ENCODE results near the gene ACOT7.
A peak's percentile ranks its signal among the peaks of the same experiment; 100 is the strongest.

The ACOT7 gene

DNA sequence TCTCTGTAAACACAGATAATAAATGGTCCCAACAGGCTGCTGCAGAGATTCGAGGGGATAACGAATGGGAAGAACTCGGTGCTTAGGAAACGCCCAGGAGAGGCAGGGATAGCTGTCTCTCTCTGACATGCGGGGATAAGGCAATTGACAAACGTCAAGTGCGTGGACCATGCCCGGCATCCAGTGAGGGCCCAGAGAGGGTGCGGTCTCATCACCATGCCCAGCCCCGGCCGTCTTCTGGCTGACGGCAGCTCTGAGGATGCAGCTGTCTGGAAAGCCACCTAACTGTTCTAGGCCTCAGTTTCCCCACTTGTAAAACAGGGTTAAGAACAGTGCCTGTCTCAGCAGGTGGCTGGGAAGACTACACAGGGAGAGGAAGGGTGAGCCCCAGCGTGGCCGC, 48.1 kb downstream of the ACOT7 start:
- H3K9ac ChIP-seq (ENCODE audit: low read length), result no peak overlapping the region
- H3K36me3 ChIP-seq (ENCODE audit: insufficient read depth, low read length), result no peaks in the 10 kb centered on the region
- no peak overlapping the region for H3K27ac ChIP-seq (ENCODE audit: low read depth, low read length)
- H3K4me3 ChIP-seq (ENCODE audit: low read depth in 1 of 2, low read length in 2 of 2), result no peak overlapping the region
- peaks cover 7% of the 10 kb centered on the region for H3K4me1 ChIP-seq (ENCODE audit: insufficient read depth, low read length)
- no peaks in the 10 kb centered on the region for H3K27me3 ChIP-seq (ENCODE audit: control insufficient read depth in 1 of 2, insufficient read depth in 2 of 2, low read length in 2 of 2)
- no peaks in the 10 kb centered on the region for H3K9me3 ChIP-seq (ENCODE audit: low read length)

DNA sequence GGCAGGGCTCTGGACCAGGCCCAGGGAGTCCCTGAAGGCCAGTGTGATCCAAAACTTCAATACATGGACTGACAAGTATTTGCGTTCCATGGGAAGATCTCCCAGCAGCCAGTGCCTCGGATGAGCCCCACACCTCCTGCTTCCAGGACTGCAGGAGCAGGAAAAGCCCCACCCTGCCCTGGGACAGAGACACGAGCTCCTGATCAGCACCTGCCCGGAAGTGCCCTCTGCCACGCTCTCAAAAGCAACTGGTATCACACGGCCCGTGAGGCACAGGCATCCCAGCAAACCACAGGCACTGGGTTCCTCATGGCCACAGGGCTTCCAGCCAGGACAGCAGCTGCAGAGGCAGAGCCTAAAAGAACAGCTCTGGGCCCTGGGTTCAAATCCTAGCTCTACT, 48.6 kb downstream of the ACOT7 start:
- no peaks in the 10 kb centered on the region for H3K36me3 ChIP-seq (ENCODE audit: insufficient read depth, low read length)

DNA sequence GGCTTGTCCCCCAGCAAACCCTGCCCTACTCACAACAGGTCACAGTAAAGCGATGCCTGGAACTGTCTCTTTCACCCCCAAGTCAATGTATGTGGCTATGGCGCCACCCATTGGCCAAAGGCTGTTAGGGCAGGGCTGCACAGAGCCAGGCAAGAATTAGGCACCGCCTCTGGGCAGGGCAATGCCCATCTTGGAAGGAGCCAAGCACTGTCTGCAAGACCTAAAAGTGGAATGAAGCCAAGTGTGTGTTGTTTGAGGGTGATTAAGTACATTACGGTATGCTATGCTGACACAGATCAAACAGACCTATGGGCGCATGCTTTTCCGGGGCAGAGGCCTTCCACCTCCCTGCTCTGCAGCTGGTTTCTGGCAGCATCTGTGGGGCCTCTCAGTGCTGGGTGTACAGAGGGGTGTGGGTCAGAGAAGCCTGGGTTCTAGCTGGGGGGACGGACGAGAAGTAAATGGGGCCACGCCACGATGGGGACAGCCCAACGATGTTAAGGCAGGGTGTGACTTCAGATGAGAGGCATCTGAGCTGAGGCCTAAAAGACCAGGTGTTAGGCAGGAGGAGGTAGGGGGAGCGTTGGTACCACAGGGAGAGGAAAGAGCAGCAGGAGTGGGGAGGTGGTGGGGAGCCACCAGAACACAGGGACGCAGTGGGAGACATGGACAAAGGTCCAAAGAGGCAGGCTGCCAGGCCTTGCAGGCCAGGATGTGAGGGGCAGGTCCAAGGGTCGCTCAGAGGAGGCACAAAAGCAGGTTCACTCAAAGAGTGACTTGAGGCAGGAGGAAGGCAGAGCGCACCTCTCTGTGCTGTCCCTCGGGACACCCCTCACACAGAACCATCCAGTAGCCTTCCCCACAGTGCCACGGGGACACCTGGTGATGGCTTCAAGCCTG, 49.8 kb downstream of the ACOT7 start:
- Histone ChIP-seq H3K36me3 (ENCODE audit: insufficient read depth, low read length) (no peaks in the 10 kb centered on the region), H3K4me1 (ENCODE audit: insufficient read depth, low read length) (peaks cover 3% of the 10 kb centered on the region), H3K4me3 (ENCODE audit: low read depth in 1 of 2, low read length in 2 of 2) (no peak overlapping the region), H3K9me3 (ENCODE audit: low read length) (no peaks in the 10 kb centered on the region), H3K27ac (ENCODE audit: low read depth, low read length) (no peak overlapping the region), H3K9ac (ENCODE audit: low read length) (no peak overlapping the region), H3K27me3 (ENCODE audit: control insufficient read depth in 1 of 2, insufficient read depth in 2 of 2, low read length in 2 of 2) (no peaks in the 10 kb centered on the region)

More for the DNA sequence above, 48.6 kb downstream of the ACOT7 start:
- H3K27me3 ChIP-seq (ENCODE audit: control insufficient read depth in 1 of 2, insufficient read depth in 2 of 2, low read length in 2 of 2), result no peaks in the 10 kb centered on the region
- H3K4me3 ChIP-seq (ENCODE audit: low read depth in 1 of 2, low read length in 2 of 2), result no peak overlapping the region
- H3K9me3 ChIP-seq (ENCODE audit: low read length), result no peaks in the 10 kb centered on the region
- peaks cover 3% of the 10 kb centered on the region for H3K4me1 ChIP-seq (ENCODE audit: insufficient read depth, low read length)
- no peak overlapping the region for H3K27ac ChIP-seq (ENCODE audit: low read depth, low read length)
- no peak overlapping the region for H3K9ac ChIP-seq (ENCODE audit: low read length)

DNA sequence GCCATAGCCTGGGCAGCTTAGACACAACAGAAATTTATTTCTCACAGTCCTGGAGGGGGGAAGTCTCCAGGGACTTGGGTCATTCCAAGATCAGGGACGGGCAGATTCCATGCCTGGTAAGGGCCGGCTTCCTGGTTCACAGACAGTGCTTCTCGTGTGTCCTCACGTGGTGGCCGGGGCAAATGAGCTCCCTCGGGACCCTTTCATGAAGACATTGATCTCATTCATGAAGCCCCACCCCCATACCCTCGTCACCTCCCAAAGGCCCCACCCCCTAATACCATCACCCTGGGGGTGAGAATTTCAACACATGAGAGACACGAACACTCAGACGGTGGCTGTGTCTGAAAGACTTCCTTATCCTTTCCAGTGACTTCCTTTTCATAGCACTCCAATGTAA, 51.5 kb downstream of the ACOT7 start:
- H3K4me1 ChIP-seq (ENCODE audit: insufficient read depth, low read length), result peaks cover 3% of the 10 kb centered on the region
- H3K27ac ChIP-seq (ENCODE audit: low read depth, low read length), result no peak overlapping the region
- no peaks in the 10 kb centered on the region for H3K36me3 ChIP-seq (ENCODE audit: insufficient read depth, low read length)
- no peaks in the 10 kb centered on the region for H3K9me3 ChIP-seq (ENCODE audit: low read length)
- H3K4me3 ChIP-seq (ENCODE audit: low read depth in 1 of 2, low read length in 2 of 2), result no peak overlapping the region
- H3K9ac ChIP-seq (ENCODE audit: low read length), result no peak overlapping the region
- H3K27me3 ChIP-seq (ENCODE audit: control insufficient read depth in 1 of 2, insufficient read depth in 2 of 2, low read length in 2 of 2), result no peaks in the 10 kb centered on the region

DNA sequence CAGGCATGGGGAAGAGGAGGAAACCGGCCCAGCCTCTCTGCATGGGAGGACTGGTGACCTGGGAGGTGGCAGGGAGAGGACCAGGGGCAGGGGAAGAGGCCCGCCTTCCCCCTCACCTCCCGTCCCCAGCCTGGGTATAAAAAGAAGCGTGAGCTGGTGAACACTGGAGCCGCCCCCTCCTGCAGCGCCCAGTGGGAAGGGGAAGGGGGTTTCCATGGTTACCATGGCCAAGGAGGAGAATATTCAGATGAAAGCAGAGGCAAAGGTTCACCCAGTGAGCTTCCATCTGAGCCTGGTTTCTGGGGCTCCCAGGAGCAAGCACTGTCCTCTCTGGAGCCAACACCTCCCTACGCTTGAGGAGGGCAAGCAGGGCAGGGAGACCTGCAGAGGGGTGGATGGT, 54.9 kb downstream of the ACOT7 start:
- no peak overlapping the region for H3K4me3 ChIP-seq (ENCODE audit: low read depth in 1 of 2, low read length in 2 of 2)
- H3K9ac ChIP-seq (ENCODE audit: low read length), result no peak overlapping the region
- no peaks in the 10 kb centered on the region for H3K36me3 ChIP-seq (ENCODE audit: insufficient read depth, low read length)
- peaks cover 2% of the 10 kb centered on the region for H3K4me1 ChIP-seq (ENCODE audit: insufficient read depth, low read length)
- no peaks in the 10 kb centered on the region for H3K9me3 ChIP-seq (ENCODE audit: low read length)
- H3K27ac ChIP-seq (ENCODE audit: low read depth, low read length), result no peak overlapping the region
- no peaks in the 10 kb centered on the region for H3K27me3 ChIP-seq (ENCODE audit: control insufficient read depth in 1 of 2, insufficient read depth in 2 of 2, low read length in 2 of 2)

DNA sequence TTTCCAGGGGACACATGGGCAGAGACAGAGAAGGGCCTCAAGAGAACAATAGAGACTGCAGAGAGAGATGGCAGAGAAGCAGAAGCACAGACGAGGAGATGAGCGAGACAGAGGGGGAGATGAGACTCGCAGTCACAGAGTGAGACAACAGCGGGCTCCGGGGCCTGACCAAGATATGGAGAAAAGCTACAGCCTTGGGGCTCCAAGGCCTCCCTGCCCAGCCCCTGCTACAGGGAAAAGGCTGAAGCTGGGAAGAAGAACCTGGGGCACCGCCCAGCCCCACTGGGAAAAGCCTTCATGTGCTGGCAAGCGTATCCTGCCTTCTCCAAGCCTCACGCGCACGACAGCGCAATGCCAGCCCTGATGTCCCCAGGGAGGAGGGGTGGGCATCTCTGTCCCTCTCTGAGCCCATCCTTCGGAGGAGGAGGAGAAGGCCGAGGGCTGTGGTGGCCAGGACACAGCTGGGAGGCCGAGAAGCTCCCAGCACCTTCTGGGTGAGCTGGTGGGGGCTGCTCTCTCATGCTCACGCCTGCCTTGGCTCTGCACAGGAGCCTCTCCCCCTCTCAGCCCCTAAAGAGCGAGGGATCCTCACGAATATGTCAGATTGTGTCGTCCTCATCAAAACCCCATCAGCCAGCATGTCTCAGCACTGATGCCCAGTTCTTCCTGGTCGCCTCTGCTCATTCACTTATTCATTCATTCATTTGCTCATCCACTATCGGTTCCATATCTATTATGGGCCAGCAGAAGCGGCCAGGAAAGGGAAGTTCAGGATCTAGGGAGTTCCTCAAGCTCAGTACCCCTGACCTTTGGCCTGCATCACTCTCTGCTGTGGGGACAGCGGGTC, 56.6 kb downstream of the ACOT7 start:
- Histone ChIP-seq H3K4me3 (ENCODE audit: low read depth in 1 of 2, low read length in 2 of 2) (no peak overlapping the region), H3K27ac (ENCODE audit: low read depth, low read length) (no peak overlapping the region), H3K27me3 (ENCODE audit: control insufficient read depth in 1 of 2, insufficient read depth in 2 of 2, low read length in 2 of 2) (no peaks in the 10 kb centered on the region), H3K36me3 (ENCODE audit: insufficient read depth, low read length) (no peaks in the 10 kb centered on the region), H3K9ac (ENCODE audit: low read length) (no peak overlapping the region), H3K9me3 (ENCODE audit: low read length) (no peaks in the 10 kb centered on the region), H3K4me1 (ENCODE audit: insufficient read depth, low read length) (no peaks in the 10 kb centered on the region)

DNA sequence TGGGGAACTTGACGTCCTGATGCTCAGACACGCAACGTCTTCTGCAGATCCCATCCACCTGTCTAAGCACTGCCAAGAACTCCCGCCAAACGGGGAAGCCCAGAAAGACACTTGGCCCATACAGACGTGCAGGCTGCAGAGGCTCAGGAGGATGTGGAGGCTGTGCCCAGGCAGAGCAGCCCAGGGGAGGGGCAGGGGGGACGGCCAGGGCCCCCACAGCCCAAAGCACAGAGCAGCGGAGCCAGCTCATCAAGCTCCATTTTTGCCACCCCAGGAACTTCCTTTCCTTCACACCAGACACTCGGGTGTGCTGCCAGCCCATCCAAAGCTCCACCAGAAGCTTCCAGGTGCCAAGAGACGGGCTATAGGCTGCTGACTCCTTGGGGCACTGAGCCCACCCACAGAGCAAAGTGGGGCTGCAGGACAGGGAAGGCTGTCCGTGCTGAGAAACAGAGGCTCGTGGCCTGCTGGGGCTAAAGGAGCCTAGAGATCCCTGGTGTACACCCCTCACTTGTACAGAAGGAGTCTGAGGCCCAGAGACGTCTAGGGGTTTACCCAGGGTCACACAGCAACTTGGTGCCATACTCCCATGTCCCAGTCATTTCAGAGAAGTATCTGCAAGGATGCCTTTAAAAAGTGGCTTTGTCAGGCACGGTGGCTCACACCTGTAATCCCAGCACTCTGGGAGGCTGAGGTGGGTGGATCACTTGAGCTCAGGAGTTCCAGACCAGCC, 59.1 kb downstream of the ACOT7 start:
- Histone ChIP-seq H3K9ac (ENCODE audit: low read length) (no peak overlapping the region), H3K36me3 (ENCODE audit: insufficient read depth, low read length) (no peaks in the 10 kb centered on the region)

DNA sequence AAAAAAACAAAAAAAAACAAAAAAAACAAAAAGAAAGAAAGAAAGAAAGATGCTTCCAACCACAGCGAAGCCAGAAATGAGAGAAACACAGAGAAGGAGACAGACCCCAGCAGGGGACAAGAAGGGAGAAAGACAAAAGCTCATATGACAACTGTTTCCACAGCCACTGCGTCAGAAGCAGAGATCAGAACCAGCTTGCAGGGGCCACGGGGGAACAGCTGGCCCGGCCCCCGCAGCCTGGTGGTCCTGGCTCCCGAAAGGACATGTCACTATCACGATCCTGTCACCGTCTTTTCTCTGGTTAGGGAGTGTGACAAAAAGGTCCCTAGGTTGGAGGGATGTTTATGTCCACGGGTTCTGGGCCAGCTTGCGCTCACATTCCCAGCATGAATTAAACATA, 60.7 kb downstream of the ACOT7 start:
- Histone ChIP-seq H3K9ac (ENCODE audit: low read length) (no peak overlapping the region), H3K27me3 (ENCODE audit: control insufficient read depth in 1 of 2, insufficient read depth in 2 of 2, low read length in 2 of 2) (no peaks in the 10 kb centered on the region), H3K4me3 (ENCODE audit: low read depth in 1 of 2, low read length in 2 of 2) (no peak overlapping the region), H3K9me3 (ENCODE audit: low read length) (no peaks in the 10 kb centered on the region), H3K36me3 (ENCODE audit: insufficient read depth, low read length) (no peaks in the 10 kb centered on the region), H3K27ac (ENCODE audit: low read depth, low read length) (no peak overlapping the region), H3K4me1 (ENCODE audit: insufficient read depth, low read length) (peaks cover 24% of the 10 kb centered on the region)

More for the DNA sequence above, 59.1 kb downstream of the ACOT7 start:
- Histone ChIP-seq H3K4me1 (ENCODE audit: insufficient read depth, low read length) (peaks cover 15% of the 10 kb centered on the region), H3K27me3 (ENCODE audit: control insufficient read depth in 1 of 2, insufficient read depth in 2 of 2, low read length in 2 of 2) (no peaks in the 10 kb centered on the region), H3K4me3 (ENCODE audit: low read depth in 1 of 2, low read length in 2 of 2) (no peak overlapping the region), H3K27ac (ENCODE audit: low read depth, low read length) (no peak overlapping the region), H3K9me3 (ENCODE audit: low read length) (no peaks in the 10 kb centered on the region)

DNA sequence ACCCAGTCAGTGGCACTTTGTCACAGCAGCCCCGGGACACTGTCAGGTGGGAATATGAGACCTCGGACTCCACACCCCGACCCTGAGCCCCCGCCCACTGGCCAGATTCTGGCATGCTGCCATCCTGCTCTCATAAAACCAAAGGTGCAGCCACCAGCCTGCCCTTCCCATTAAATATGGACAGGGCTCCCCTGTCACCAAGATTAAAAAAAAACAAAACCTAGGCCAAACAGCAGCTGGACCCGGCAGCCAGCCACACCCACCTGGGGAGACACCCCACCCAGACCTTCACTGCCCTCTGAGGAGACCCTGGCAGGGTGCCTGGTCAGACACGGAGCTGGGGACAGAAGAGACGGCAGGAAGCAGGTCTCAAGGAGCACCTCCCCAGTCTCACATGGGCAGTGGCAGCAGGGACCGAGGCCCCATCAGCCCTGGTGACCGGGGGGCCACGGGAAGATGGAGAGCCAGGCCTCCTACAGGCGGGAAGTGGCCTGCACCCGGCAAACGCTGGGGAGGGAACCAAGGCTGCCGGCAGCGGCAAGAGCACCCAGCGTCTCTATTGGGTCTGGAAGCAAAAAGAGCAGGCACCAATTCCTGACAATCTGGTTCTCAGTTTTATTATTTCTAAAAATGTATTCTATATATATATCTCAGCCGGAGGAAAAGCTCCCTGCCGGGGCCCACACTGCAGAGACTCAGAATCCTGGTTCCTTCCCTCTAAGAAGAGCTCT, 61.9 kb downstream of the ACOT7 start:
- Histone ChIP-seq H3K9ac (ENCODE audit: low read length) (no peak overlapping the region), H3K4me1 (ENCODE audit: insufficient read depth, low read length) (peaks cover 24% of the 10 kb centered on the region), H3K27me3 (ENCODE audit: control insufficient read depth in 1 of 2, insufficient read depth in 2 of 2, low read length in 2 of 2) (no peaks in the 10 kb centered on the region), H3K9me3 (ENCODE audit: low read length) (no peaks in the 10 kb centered on the region), H3K4me3 (ENCODE audit: low read depth in 1 of 2, low read length in 2 of 2) (no peak overlapping the region), H3K36me3 (ENCODE audit: insufficient read depth, low read length) (no peaks in the 10 kb centered on the region), H3K27ac (ENCODE audit: low read depth, low read length) (no peak overlapping the region)

DNA sequence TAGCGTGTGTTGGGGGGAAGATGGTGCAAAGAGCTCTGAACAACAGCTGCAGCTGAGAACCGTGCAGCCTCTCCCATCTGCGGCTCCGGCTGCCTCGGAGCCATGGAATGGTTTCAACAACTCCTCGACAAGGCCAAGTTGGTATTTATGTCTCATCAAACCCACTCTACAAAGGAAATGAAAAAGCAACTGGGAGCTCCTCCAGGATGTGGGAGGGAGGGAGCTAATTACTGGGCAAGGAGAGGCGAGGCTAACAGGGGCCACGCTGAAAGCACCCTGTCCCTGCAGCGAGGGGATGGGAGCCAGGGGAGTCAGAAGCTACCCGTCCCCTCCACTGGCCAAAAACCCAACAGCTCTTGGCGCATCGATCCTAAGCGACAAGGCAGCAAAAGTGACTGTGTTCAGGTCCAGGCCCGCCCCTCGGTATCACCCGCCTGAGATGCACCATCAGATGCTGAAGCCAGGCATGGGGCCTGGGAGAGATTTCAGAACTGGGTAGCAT, 63.1 kb downstream of the ACOT7 start:
- Histone ChIP-seq H3K4me1 (ENCODE audit: insufficient read depth, low read length) (peaks cover 24% of the 10 kb centered on the region), H3K4me3 (ENCODE audit: low read depth in 1 of 2, low read length in 2 of 2) (no peak overlapping the region), H3K36me3 (ENCODE audit: insufficient read depth, low read length) (no peaks in the 10 kb centered on the region), H3K27ac (ENCODE audit: low read depth, low read length) (peak overlapping the region; percentile 59), H3K9me3 (ENCODE audit: low read length) (no peaks in the 10 kb centered on the region), H3K27me3 (ENCODE audit: control insufficient read depth in 1 of 2, insufficient read depth in 2 of 2, low read length in 2 of 2) (no peaks in the 10 kb centered on the region), H3K9ac (ENCODE audit: low read length) (no peak overlapping the region)
